Right lobe of liver (tissue), 6 donors: ENCODE data around the gene GYPB. TPM values are rescaled to one million over a fixed set of nuclear protein-coding genes. Genes with fewer than 3 reads are reported as not detected.
"Not testable (repeated sequence)": the region's sequence is repeated elsewhere in the genome, so short reads cannot be mapped to it uniquely, and the experiment has no call there.

Experiments used
- ATAC-seq, 4 donors: fragments of 200-7000 bp; cut with Tn5 transposase; one replicate each; pipeline ENCODE4 v1.9.1; 2020; ENCODE audit warnings: mild to moderate bottlenecking in 4 of 4, moderate library complexity in 4 of 4
- DNase-seq, 3 donors: peaks; one replicate each; pipeline ENCODE4 v3.0.0-alpha.2; 2020
- H3K27ac ChIP-seq, 3 donors: fragments of 200-600 bp; one replicate each; pipeline ENCODE4 v1.8.0; 2022
- H3K27me3 ChIP-seq, 2 donors: fragments of 200-600 bp; one replicate each; pipeline ENCODE4 v1.8.0; 2022
- H3K36me3 ChIP-seq, 4 donors: fragments of 200-600 bp; sonication (generic) in 1 of 4; one replicate each; pipeline versions ENCODE4 v1.5.1 to v1.8.0; 2017 to 2022; ENCODE audit warnings: control low read depth in 1 of 4
- H3K4me1 ChIP-seq, 4 donors: fragments of 200-600 bp; sonication (generic) in 1 of 4; one replicate each; pipeline versions ENCODE4 v1.5.1 to v1.8.0; 2017 to 2022; ENCODE audit warnings: control low read depth in 1 of 4
- H3K4me3 ChIP-seq, 3 donors: fragments of 200-600 bp; one replicate each; pipeline ENCODE4 v1.8.0; 2022
- H3K9me3 ChIP-seq, 4 donors: fragments of 200-600 bp; sonication (generic) in 1 of 4; one replicate each; pipeline versions ENCODE4 v1.5.1 to v1.8.0; 2017 to 2022; ENCODE audit warnings: control low read depth in 1 of 4
- CTCF ChIP-seq, 4 donors: fragments of 200-600 bp in 3 of 4; fragments of 450-650 bp in 1 of 4; IDR thresholded peaks; one replicate each; pipeline versions ENCODE4 v1.5.1 to v1.8.0; 2016 to 2022; ENCODE audit warnings: antibody characterized with exemption in 4 of 4, mild to moderate bottlenecking in 2 of 4
- POLR2A ChIP-seq: fragments of 450-650 bp; IDR thresholded peaks from one replicate; pipeline ENCODE4 v1.6.1; 2017; ENCODE audit warnings: antibody characterized with exemption, mild to moderate bottlenecking
- WGBS: methylation state at CpG from one replicate; pipeline ENCODE4 v1.1.6; 2018; ENCODE audit warnings: low coverage, low lambda C conversion rate; ENCODE audit not compliant: insufficient coverage; ENCODE audit errors: missing lambda C conversion rate; 5-methylcytosine and 5-hydroxymethylcytosine counted together
- intact Hi-C, 2 donors: fragments of 100-400 bp; cut with DNase I; formaldehyde crosslinking; loops; one replicate each; pipeline versions ENCODE4 v1.11.2 to v1.14.1; 2022
- total RNA-seq, 6 experiments: library from RNA; depleted of rRNA in 2 of 6; stranded (reverse); fragments of >200 nt in 2 of 6; fragmentation: NEBNext Ultra II Directional in 3 of 6; extraction: Animal tissue kit (Norgen Biotek cat#: 25700) in 3 of 6; gene quantifications; one replicate each; pipeline versions ENCODE4 v1.1.0 to v1.2.4, GENCODE V29; 2016 to 2023
- donor health status: DM: no; HTN: yes; CAD: no.
- donor health status: DM: no; HTN: no; CAD: no.
- donor health status: DM: no; HTN: no; CAD: no.
- donor health status: DM: no; HTN: yes; CAD: no.
- donor health status: DM: no; HTN: yes; CAD: no.

GYPB gene
- total RNA-seq, 6 experiments from 2014 or later: 0.44 to 3.5 (median 0.61) TPM; not detected in 3

GRCh38 chr4:144014808-144015207 is 4.4 kb downstream of the GYPB start:
- DNase-seq (no peak), ATAC-seq (no peak)
- Histone ChIP-seq H3K36me3 (no peaks in the 10 kb centered on the region), H3K27me3 (no peaks in the 10 kb centered on the region), H3K4me3 (no peak overlapping the region), H3K9me3 (no peaks in the 10 kb centered on the region), H3K27ac (no peak overlapping the region), H3K4me1 (no peaks in the 10 kb centered on the region)
- intact Hi-C loops: no loop called here
- TF ChIP-seq POLR2A (no peak), CTCF (IDR thresholded peaks at IDR 0.05) (no peak)
- WGBS: 42% methylated on average over 2 of the region's 2 CpGs

- H3K27ac ChIP-seq, H3K27me3 ChIP-seq, H3K9me3 ChIP-seq, ATAC-seq, DNase-seq, H3K36me3 ChIP-seq, H3K4me3 ChIP-seq, H3K4me1 ChIP-seq, intact Hi-C loops: not testable (repeated sequence)
- 70% methylated on average over 3 of the region's 3 CpGs for WGBS
Measured at GRCh38 chr4:144008602-144009001, 10.6 kb downstream of the GYPB start.

GRCh38 chr4:144007960-144008359 is 11.2 kb downstream of the GYPB start:
- H3K27me3 ChIP-seq, H3K4me3 ChIP-seq, ATAC-seq, H3K36me3 ChIP-seq, intact Hi-C loops, DNase-seq, H3K4me1 ChIP-seq, H3K27ac ChIP-seq, H3K9me3 ChIP-seq: not testable (repeated sequence)
- WGBS: 57% methylated on average over 1 of the region's 1 CpG

GRCh38 chr4:144006200-144006803 is 12.9 kb downstream of the GYPB start:
- intact Hi-C loops, ATAC-seq, H3K36me3 ChIP-seq, H3K27ac ChIP-seq, DNase-seq, H3K9me3 ChIP-seq, H3K4me3 ChIP-seq, H3K27me3 ChIP-seq, H3K4me1 ChIP-seq: not testable (repeated sequence)
- WGBS: 57% methylated on average over 2 of the region's 2 CpGs

GRCh38 chr4:144005558-144005953 is 13.6 kb downstream of the GYPB start:
- H3K4me1 ChIP-seq, H3K36me3 ChIP-seq, intact Hi-C loops, H3K4me3 ChIP-seq, ATAC-seq, H3K27me3 ChIP-seq, DNase-seq, H3K27ac ChIP-seq, H3K9me3 ChIP-seq: not testable (repeated sequence)

GRCh38 chr4:144004868-144005557 is 14.2 kb downstream of the GYPB start:
- intact Hi-C loops, H3K9me3 ChIP-seq, DNase-seq, ATAC-seq, H3K27ac ChIP-seq, H3K4me3 ChIP-seq, H3K36me3 ChIP-seq, H3K27me3 ChIP-seq, H3K4me1 ChIP-seq: not testable (repeated sequence)
- 55% methylated on average over 4 of the region's 4 CpGs for WGBS

GRCh38 chr4:144003890-144004265 is 15.3 kb downstream of the GYPB start:
- H3K36me3 ChIP-seq, intact Hi-C loops, DNase-seq, H3K4me3 ChIP-seq, H3K27me3 ChIP-seq, H3K27ac ChIP-seq, H3K9me3 ChIP-seq, ATAC-seq, H3K4me1 ChIP-seq: not testable (repeated sequence)

- DNase-seq, H3K4me3 ChIP-seq, H3K27me3 ChIP-seq, intact Hi-C loops, H3K27ac ChIP-seq, H3K4me1 ChIP-seq, H3K9me3 ChIP-seq, H3K36me3 ChIP-seq, ATAC-seq: not testable (repeated sequence)
- WGBS: 20% methylated on average over 2 of the region's 2 CpGs
Measured at GRCh38 chr4:144003205-144003889, 15.8 kb downstream of the GYPB start.

- H3K4me3 ChIP-seq, H3K9me3 ChIP-seq, H3K36me3 ChIP-seq, H3K4me1 ChIP-seq, ATAC-seq, DNase-seq, H3K27me3 ChIP-seq, intact Hi-C loops, H3K27ac ChIP-seq: not testable (repeated sequence)
- 32% methylated on average over 6 of the region's 6 CpGs for WGBS
Measured at GRCh38 chr4:144000331-144000995, 18.7 kb downstream of the GYPB start.

GRCh38 chr4:143996193-143996592 is 23.0 kb downstream of the GYPB start:
- H3K9me3 ChIP-seq, ATAC-seq, H3K36me3 ChIP-seq, H3K4me3 ChIP-seq, intact Hi-C loops, DNase-seq, H3K4me1 ChIP-seq, H3K27ac ChIP-seq, H3K27me3 ChIP-seq: not testable (repeated sequence)
- 82% methylated on average over 1 of the region's 4 CpGs for WGBS
